HG03097 (cell line): ENCODE data around the gene CCDC85B.

Source experiments
- ATAC-seq: cut with Tn5 transposase; IDR thresholded peaks from one replicate; pipeline ENCODE4 v1.9.1; 2021; ENCODE audit not compliant: unreplicated experiment, low FRiP score

The CCDC85B gene

DNA sequence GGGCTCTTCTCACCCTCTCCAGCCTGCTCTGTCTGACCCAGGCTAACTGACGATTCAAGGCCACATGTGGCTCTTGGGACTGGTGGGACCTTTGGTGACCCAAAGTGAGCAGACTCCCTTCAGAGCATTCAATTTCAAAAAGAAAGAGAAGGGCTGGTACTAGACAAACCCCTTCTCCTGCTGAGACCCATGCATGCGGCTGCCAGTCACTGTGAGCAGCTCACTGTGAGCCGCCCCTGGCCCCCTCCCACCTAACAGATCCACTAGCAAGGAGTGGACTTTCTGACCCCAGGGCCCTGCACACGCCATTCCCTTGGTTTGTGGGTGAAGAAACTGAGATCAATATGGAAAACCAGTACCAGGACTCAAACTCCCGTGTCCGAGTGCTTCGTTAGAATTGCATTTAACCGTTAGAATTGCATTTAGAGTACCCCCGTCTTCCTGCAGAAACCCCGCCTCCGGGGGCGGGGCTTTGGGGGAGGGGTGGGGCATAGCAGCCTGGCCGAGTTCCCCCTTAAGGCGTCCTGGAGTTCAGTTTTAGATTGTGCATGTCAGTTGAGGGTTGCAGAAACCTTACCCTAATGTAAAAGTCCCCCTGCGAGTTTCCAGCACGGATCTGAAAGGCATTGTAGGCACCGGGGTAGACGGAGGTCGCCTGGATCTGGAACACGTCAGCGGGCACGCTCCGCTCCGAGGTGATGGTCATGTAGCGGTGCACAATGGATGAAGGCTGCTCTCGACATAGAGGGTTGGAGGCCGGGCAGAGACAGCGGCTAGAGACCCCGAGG is 23.0 kb upstream of the CCDC85B start:
- ATAC-seq: no peak

DNA sequence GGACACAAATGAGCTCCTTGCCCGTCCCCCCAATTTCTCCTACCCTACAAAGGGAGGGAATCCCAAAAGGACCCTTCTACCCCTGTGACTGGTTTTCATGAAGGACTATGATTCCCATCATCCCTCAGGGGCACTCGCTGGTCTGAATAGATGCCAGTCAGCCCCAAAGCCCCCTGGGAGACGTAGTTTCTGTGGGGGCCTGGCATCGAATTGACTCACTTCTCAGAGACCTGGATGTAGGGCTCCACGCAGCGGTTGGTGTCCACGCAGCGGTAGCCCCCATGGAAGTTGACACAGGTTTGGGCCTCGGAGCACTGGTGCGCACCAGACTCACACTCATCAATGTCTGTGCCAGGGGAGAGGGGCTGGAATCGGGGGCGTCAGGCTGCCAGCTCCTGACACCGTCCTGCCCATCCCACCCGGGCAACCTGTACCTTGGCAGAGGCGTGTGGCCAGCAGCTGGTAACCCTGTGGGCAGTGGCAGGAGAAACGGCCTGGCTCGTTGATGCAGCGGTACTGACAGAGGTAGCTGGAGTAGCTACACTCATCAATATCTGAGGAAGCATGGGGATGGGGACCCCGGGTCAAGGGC is 22.3 kb upstream of the CCDC85B start:
- no peak for ATAC-seq

DNA sequence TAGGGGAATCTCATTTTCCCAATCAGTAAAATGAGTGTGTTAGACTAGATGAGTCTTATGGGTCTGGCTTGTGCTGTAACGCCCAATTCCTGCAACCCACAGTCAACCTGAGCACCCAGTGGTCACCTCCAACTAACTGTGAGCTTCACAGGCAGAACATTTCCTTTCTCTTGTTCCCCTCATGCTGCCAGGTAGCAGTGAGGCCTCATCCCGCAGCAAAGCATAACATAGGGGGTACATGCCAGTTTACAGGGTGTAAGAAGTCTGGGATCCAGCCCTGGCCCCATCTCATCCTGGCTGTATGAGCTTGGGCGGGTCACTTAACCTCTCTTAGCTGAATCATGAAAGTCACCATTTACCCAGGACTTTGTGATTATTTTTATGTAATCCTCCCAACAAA is 21.6 kb upstream of the CCDC85B start:
- ATAC-seq: no peak

DNA sequence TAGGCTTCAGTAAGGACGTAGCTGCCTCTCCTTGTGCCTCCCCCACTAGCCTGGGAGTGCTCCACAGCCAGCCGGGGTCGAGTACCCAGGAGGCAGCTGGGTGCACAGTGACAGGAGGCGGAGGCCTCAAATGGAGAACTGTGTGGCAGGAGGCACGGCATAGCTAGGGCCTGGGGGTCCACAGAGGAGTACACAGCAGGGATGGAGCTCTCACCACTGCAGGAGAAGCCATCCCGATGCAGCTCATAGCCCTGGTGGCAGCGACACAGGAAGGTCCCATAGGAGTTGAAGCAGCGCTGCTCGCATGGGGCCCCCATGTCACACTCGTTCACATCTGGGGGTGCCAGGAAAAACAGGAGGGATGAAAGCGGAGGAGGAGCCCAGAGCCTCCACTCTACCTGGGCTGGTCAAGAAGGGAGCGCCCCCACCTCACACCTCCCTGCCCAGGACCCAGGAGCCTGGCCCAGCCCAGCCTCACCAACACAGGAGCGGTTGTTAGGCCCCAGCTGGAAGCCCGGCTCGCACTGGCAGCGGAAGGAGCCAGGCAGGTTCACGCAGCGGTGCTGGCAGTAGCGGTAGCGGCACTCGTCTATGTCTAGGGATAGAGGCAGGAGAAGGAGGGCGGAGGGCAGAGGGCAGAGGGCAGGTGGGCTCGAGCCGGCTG is 20.7 kb upstream of the CCDC85B start:
- ATAC-seq: no peak

DNA sequence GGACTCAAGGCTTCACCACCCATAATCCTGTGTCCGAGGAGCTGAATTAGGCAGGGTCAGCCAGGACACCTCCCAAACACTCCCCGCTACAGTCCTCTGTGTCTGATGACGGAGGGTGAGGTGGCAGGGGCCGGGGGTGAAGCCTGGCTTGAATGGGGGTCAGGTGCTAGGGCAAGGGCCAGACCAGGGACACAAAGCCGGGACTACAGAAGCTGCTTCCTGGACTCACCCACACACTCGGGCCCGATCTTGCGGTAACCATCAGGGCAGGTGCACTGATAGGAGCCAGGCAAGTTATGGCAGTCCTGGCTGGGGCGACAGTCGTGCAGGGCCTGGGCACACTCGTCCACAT is 20.2 kb upstream of the CCDC85B start:
- ATAC-seq: no peak

DNA sequence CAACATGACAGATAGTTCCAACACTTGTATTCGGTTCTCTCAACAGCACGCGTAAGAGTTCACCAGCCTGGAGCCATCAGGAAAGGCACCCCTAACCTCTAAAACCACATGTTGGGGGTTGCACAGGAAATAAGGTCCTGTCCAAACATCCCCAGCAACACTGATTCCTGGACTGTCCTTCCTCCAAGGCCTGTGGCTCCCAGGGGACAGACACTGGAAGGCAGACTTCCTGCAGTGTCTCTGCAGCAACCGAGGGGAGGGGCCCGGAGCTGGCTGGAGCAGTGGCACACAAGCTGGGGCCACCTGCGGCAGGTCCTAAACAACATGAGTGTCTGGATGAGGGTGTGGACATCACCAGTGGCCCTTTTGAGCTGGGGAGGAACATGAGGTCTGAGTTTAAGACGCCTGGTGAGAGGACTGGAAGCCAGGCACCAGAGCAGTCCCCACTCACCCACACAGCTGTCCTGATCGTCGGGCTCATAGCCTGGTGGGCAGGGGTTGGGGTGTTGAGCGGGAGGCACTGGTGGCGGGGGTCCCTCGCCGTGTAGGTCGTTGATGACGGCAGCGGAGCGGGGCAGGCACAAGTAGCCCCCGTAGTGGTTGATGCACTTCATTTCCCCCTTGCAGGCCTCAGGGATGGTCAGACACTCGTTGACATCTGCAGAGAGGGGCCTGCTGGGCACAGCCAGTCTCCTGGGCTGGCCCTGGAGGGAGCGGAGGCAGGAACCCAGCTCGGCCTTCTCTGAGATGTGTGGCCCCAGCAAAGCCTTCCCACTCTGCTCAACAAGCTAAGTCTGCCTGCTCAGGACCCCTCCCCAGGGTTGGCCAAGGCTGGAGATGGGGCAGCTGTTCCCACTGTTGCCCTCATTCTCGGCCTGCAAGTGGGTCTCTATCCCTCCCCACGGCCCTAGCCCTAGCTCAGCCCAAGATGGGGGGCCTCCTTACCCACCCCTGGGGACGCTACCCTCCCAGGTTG is 19.5 kb upstream of the CCDC85B start:
- no peak for ATAC-seq

DNA sequence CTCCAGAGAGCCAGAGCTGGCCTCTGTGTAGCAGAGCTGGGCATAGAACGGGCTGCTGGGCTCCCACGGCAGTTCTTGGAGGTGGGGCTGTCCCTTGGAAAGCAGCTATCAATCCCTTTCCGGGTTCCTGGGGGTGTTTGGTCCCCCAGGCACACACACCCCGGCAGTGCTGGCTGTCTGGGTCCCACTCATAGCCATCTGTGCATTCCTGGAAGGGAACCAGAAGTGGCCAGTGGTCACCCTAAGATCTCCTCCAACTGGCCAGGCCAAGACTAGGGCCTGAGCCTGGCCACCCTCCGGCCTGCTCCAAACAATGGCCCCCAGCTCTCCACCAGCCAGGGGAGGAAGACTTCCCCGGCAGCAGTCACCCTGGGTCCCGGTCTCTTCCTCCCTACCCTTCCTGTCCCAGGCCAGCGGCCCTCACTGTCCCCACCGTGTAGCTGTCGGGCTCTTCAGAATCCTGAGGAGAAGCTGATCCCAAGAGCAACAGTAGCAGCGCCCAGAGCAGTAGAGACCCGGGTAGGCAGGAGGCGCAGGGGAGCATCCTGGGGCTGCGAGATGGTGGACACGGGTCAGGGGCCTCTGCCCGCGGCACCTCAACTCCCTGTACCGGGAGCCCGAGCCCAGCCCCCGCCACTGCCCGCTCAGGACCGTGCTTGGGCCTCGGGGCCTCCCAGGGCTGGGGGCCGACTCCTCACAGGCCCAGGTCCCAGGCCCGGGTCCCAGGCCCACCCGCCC is 18.5 kb upstream of the CCDC85B start:
- ATAC-seq: no peak

DNA sequence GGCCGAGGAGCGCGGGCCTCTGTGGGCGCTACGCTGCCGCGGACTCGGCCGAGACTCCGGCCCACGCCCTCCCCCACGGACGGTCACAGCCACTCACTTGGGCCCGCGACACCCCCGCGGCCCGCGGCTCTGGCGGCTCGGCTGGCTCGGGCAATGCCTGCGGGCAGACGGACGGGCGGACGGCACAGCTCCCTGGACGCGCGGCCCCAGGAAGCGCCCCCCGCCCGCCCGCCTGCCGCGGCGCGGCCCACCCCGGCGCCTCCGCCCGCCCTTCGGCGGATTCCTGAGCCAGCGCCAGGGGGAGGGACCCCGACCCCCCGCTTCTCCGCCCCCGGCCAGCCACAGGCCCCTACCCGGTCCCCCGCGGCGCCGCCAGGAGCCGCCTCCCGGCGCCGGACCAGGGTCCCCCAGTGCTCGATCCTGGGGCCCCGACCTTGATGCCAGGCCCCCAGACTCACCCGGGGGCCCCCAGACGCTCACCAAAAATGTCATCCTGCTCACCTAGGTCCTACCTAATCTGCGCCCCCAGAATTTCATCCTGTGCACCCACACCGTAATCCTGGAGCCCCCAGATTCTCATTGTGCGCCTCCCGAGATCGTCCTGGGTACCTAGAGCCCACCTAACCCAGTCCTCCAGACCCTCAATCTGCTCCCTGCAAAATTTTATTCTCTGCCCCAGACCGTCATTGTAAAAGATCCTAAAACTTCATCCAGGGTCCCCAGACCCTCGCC is 17.7 kb upstream of the CCDC85B start, which contains the start of gene EFEMP2:
EFEMP2 (minus strand) TSS at position 215 of the 732 bp plus-strand sequence. CDS start 446 bp downstream, outside the sequence.
- no peak for ATAC-seq

DNA sequence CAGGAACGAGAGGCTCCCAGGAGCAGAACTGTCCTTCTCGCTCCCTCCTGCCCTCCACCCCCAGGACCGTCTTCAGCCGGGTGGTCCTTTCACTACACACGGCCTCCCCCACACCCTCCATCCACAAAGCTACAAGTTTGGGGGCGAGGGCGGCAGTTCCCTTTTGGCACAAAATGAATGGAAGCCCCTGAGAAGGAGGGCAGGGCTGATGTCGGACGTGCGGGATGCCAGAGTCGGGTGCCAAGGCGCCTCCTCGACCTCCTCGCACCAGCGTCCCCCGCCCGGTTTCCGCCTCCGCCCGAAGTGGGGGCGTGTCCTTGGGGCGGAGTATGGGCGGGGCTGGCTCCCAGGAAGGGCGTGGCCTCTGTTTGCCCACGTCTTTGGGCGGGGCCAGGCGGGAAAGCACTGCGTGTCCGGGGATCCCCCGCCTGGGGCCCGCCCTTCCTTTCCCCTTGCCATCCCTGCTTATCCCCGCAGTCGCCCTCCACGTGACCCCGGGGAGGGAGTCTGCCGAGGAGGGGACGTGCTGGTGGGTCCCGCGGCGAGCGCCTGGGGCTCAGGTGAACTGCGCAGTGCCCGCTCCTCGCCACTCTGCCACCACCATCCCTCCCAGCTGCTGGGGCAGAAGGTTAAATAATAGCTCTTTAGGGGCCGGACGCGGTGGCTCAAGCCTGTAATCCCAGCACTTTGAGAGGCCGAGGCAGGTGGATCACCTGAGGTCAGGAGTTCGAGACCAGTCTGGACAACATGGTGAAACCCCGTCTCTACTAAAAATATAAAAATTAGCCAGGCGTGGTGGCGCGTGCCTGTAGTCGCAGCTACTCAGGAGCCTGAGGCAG is 16.9 kb upstream of the CCDC85B start:
- ATAC-seq: peak; percentile 59

DNA sequence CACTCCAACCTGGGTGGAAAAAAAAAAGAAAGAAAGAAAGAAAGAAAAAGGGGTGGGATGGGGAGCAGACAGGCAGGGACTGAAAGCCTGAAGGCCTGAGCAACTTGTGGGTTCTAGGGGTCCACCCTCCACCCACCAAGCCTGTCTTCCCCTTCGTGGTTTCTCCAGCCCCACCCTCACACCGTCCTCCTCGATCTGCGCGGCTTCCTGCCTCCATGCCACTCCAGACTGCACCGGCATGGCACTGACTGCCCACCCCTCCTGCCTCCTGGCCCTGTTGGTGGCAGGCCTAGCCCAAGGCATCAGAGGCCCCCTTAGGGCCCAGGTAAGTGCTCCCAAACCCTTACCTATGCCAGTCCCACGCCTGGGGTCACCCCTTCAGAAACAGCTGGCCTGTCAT is 10.9 kb upstream of the CCDC85B start, which contains the start of gene CTSW:
CTSW (plus strand) TSS at position 221 of the 400 bp plus-strand sequence; CDS start at position 239, 18 bp downstream.
- ATAC-seq: no peak

DNA sequence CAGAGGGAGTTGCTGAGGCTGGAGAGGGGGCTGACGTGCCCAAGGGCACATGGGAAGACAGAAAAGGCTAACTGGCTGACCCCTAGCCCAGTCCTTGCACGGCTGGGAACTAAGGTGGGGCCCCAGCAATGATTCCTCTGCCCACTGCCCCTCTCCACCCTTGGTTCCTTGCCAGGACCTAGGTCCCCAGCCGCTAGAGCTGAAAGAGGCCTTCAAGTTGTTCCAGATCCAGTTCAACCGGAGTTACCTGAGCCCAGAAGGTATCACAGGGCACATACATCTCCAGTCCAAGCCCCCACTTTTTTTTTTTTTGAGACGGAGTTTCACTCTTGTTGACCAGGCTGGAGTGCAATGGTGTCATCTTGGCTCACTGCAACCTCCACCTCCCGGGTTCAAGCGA is 10.4 kb upstream of the CCDC85B start:
- no peak for ATAC-seq

DNA sequence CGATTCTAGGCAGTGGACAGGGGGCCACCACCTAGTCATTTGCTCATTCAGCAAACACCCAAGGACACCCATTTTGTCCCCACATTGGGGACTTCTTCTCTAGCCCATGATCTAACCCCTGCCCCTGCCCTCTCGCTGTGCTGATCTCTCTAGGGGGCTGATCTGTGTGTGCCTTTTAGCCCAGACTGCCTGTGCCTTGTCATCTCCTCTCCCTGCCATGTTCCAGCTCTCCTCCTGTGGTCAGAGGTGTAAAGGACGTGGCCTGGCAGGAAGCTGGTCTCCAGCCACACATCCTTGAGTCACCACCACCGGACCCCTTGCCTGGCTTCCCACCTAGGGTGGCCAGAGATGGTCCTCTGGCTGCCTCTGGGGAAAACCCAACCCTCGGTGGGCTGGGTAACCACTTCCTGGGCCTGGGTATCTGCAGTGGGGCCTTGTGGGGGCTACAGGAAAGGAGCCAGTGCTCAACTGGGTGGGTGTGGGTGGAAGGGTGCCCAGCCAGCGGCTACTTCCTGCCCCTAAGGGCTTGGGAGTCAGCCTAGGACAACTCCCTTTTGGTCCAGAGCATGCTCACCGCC is 9.5 kb upstream of the CCDC85B start:
- ATAC-seq: no peak

DNA sequence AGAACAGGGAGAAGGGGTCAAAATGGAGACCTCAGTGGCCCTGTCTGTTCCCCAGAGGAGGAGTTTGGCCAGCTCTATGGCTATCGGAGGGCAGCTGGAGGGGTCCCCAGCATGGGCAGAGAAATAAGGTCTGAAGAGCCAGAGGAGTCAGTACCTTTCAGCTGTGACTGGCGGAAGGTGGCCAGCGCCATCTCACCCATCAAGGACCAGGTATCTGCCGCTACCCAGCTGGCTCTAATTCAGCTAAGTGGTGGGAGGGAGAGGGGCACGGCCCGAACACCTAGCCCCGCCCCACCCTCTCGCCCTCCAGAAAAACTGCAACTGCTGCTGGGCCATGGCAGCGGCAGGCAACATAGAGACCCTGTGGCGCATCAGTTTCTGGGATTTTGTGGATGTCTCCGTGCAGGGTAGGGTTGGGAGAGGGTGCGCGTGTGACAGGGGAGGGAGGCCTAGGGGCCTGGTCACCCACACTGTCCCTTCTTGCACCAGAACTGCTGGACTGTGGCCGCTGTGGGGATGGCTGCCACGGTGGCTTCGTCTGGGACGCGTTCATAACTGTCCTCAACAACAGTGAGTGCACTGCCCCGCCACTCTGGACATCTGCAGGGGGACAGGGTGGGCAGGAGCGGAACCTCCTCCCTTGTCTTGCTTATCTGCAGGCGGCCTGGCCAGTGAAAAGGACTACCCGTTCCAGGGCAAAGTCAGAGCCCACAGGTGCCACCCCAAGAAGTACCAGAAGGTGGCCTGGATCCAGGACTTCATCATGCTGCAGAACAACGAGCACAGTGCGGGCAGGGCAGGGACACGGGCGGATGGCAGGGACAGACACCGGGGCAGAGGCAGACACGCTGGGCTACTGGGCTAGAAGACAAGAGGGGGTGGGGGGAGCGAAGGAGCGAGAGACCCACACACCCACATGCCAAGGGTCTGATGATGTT is 8.1 kb upstream of the CCDC85B start:
- ATAC-seq: no peak

DNA sequence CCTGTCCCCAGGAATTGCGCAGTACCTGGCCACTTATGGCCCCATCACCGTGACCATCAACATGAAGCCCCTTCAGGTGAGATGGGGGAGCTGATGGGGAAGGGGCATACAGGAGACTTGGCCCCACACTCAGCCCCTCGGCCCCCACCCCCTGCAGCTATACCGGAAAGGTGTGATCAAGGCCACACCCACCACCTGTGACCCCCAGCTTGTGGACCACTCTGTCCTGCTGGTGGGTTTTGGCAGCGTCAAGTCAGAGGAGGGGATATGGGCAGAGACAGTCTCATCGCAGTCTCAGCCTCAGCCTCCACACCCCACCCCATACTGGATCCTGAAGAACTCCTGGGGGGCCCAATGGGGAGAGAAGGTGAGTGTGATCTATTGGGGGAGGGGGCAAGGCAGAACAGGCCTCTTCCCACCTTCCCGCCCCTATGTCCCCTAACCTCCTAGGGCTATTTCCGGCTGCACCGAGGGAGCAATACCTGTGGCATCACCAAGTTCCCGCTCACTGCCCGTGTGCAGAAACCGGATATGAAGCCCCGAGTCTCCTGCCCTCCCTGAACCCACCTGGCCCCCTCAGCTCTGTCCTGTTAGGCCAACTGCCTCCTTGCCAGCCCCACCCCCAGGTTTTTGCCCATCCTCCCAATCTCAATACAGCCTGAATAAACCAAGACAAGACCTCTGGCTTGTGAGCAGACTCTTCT is 7.3 kb upstream of the CCDC85B start:
- no peak for ATAC-seq

DNA sequence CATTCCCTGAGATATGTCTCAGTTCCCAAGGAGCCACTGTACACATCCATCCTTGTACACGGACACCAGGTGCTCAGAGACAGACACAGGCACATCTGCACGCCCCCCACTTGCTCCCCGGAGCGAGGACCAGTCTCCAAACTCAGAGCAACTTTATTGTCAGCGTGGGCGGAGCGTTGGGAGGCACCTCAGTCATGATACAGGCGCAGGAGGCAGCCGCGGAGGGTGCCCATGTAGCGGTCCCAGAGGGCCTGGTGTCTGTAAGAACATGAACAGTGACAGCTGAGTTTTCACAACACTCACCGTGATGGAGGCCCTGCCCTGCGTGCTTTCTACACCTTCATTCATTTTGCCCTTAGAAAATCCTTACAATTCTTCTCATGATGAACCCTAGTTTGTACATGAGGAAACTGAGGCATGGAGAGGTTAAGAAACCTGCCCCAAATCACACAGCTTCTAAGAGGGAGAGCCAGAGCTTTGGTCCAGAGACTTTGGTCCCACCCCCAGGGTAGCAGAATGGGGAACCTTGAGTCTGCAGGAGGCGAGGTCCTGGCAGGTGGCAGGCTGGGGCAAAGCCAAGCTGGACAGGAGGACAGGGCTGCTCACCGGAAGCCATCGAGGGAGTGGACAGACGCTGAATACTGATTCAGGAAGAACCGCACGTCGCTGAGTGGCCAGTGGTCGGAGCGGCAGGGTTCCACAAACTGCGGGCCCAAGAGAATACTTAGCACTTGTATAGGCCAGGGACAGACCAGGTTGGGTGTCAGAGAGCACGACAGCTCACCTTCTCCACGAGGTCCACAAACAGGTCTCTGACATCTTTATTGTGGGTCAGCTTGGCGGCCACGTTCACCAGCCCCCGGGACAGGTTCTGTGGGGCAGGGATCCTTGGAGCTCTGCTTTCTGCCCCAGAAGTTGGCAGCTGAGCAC is 6.4 kb upstream of the CCDC85B start:
- ATAC-seq: no peak
